Activated T-cell treated with anti-CD3 and anti-CD28 coated beads, Interleukin-2, amount 50 U/mL, for 72 hours (primary cell): Measurements from ENCODE around the gene SCAANT1. TPM values are rescaled to one million over a fixed set of nuclear protein-coding genes. Genes with fewer than 3 reads are reported as not detected.

Experiments used
- ATAC-seq, 2 donors: fragments of 150-1000 bp; cut with Tn5 transposase; replicated peaks in 1 of 2; 2 replicates each; pipeline ENCODE4 v1.10.0; 2021; ENCODE audit warnings: moderate library complexity in 2 of 2, mild to moderate bottlenecking in 1 of 2
- DNase-seq, 2 donors: peaks; one replicate each; pipeline ENCODE4 v3.0.0; 2021 to 2022; ENCODE audit warnings: mixed read lengths in 1 of 2
- H3K27ac Mint-ChIP-seq: one replicate; pipeline ENCODE4 v1.8.0; 2022; ENCODE audit warnings: mild to moderate bottlenecking, moderate library complexity, mixed read lengths
- H3K27me3 Mint-ChIP-seq: one replicate; pipeline ENCODE4 v1.8.0; 2022; ENCODE audit warnings: low read depth, mixed read lengths
- H3K36me3 Mint-ChIP-seq, 2 donors: one replicate each; pipeline ENCODE4 v1.8.0; 2022; ENCODE audit warnings: mixed read lengths in 2 of 2, mild to moderate bottlenecking in 1 of 2; ENCODE audit not compliant: insufficient read depth in 2 of 2
- H3K4me1 Mint-ChIP-seq: one replicate; pipeline ENCODE4 v1.8.0; 2022; ENCODE audit warnings: low read depth, mixed read lengths
- H3K4me3 Mint-ChIP-seq, 2 donors: one replicate each; pipeline ENCODE4 v1.8.0; 2022; ENCODE audit warnings: mild to moderate bottlenecking in 2 of 2, mixed read lengths in 2 of 2, moderate library complexity in 2 of 2
- H3K9me3 Mint-ChIP-seq, 2 donors: one replicate each; pipeline ENCODE4 v1.8.0; 2022; ENCODE audit warnings: mixed read lengths in 2 of 2
- total RNA-seq, 2 donors: library from RNA; stranded (reverse); gene quantifications; one replicate each; pipeline ENCODE4 v1.2.3, GENCODE V29; 2022

The SCAANT1 gene
- total RNA-seq, 2 donors from 2014 or later: not detected

DNA sequence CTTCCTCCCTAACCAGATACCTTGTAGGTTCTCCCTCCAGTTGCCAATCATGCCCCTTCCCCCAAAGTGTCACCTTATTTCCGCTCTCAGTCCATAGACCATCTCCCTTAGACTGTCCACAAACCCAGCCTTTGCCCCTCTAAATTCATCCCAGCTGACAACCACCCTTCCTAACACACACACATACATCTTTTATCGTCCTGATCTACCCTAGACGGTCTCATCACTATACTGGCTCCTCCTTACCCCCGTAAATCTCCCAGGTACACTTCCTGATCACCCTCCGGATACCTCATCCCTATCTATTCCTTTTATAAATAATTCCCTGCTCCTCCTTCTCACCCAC, 49.4 kb downstream of the SCAANT1 start:
- no peaks in the 10 kb centered on the region for H3K9me3 Mint-ChIP-seq
- no peaks in the 10 kb centered on the region for H3K27me3 Mint-ChIP-seq
- H3K4me3 Mint-ChIP-seq: peak overlapping the region; percentile 82 to 97
- DNase-seq (no peak), ATAC-seq (no peak)
- peaks cover 70% of the 10 kb centered on the region for H3K4me1 Mint-ChIP-seq
- H3K36me3 Mint-ChIP-seq: peaks cover 8 to 12% of the 10 kb centered on the region in 2 donors
- H3K27ac Mint-ChIP-seq: peak overlapping the region; percentile 94

Other genes starting within 250 kb of the SCAANT1 start
- gene C3orf49, start 93.1 kb downstream of the SCAANT1 start, total RNA-seq: not detected
- gene THOC7, start 48.6 kb downstream of the SCAANT1 start, total RNA-seq: 10 to 100 TPM; 79.0 to 80.9 TPM
- 10 to 100 TPM; 49.9 to 51.3 TPM for gene ATXN7, start 48.5 kb downstream of the SCAANT1 start, total RNA-seq
- 10 to 100 TPM; 83.4 to 90.3 TPM for gene PSMD6, start 111.1 kb upstream of the SCAANT1 start, total RNA-seq